Left renal cortex interstitium (tissue), 4 donors: ENCODE results near the gene ZNF747. TPM values are rescaled to one million over a fixed set of nuclear protein-coding genes. Genes with fewer than 3 reads are reported as not detected.
"Not testable (repeated sequence)": the region's sequence is repeated elsewhere in the genome, so short reads cannot be mapped to it uniquely, and the experiment has no call there.

Experiments used
- DNase-seq, 4 donors: peaks; one replicate each; pipeline ENCODE4 v3.0.0-alpha.2; 2013; ENCODE audit warnings: low read depth in 4 of 4, low spot score in 2 of 4, missing footprints in 1 of 4
- polyA plus RNA-seq, 4 donors: library from polyadenylated mRNA; unstranded; fragments of 120-200 nt; gene quantifications; one replicate each; pipeline ENCODE4 v1.2.1, GENCODE V29; 2013; ENCODE audit not compliant: insufficient read length in 4 of 4

The ZNF747 gene
- polyA plus RNA-seq, 4 donors, result 9.1 to 12.3 (median 11.3) TPM

GRCh38 chr16:30558789-30559377 lies 24.2 kb upstream of the ZNF747 start:
- DNase-seq, result no peak

- peak; percentile 81 to 96 (median 90) for DNase-seq
Observed at GRCh38 chr16:30557957-30558788, 23.5 kb upstream of the ZNF747 start, which contains the start of gene ZNF764. Gene ZNF764 (minus strand): TSS chr16:30558374. CDS start chr16:30558182, 192 bp downstream.

DNA sequence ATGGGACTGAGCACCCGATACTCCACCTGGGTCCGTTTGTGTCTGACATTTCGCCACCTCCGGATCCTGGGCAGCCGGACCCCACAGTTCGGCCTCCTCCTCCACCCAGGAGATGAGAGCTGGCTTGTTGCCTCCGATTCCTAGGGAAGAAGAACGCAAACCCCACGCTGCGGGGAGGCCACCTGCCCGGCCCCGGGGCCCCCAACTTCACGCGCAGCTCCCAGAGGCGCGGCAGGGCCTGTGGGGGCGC lies 23.0 kb upstream of the ZNF747 start:
- DNase-seq, result no peak

GRCh38 chr16:30556125-30556473 lies 21.4 kb upstream of the ZNF747 start:
- no peak for DNase-seq

- no peak for DNase-seq
Observed at GRCh38 chr16:30555315-30556124, 20.9 kb upstream of the ZNF747 start.

DNA sequence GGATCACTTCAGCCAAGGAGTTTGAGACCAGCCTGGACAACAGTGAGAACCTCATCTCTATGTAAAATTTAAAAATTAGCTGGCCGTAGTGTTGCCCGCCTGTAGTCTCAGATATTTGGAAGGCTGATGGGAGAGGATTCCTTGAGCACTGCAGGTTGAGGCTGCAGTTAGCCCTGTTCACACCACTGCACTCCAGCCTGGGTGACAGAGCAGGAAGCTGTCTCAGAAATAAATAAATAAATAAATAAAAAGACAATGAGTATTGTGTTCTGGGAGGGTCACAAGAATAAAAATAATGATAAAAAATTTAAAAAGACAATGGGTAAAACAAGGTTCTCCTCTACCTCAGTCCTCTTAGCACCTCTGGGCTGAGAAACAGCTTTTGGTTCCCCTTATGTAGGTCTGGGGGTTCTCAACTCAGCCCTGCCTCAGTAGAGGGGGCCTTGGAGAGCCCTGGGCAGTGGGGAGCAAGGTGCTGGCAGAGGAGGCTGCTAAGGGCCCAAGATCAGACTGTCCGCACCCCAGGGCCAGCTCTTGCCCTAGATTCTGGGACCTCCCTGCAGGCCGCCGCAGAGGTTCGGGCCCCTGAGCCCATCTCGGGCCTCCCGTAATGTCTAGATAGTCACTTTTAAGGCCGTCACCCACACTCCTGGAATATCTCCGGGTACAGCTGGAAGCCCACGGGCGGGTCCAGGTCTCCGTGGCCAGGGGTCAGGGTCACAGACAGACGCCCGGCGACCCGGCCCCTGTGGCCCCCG lies 20.1 kb upstream of the ZNF747 start:
- no peak for DNase-seq

- DNase-seq, result no peak
Observed at GRCh38 chr16:30553393-30553899, 18.8 kb upstream of the ZNF747 start.

GRCh38 chr16:30552956-30553355 lies 18.3 kb upstream of the ZNF747 start:
- no peak for DNase-seq

DNA sequence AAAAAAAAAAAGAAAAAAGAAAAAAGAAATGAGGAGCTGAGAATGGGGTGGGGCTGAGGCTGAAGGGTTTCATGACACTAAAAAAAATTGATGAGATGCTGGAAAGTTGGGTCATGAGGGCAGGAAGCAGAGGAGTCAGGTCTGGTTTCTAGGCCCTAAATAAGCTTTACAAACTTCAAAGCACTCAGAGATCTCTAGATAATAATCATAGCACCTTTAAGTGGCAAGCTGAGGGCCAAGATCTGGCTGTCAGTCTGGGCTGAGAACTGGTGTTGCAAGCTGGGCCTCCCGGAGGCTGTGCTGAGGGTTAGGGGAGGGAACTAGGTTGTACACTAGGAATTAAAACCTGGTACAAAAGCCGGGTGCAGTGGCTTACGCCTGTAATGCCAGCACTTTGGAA lies 17.1 kb upstream of the ZNF747 start:
- no peak for DNase-seq

- no peak for DNase-seq
Observed at GRCh38 chr16:30548416-30549253, 14.0 kb upstream of the ZNF747 start.

DNA sequence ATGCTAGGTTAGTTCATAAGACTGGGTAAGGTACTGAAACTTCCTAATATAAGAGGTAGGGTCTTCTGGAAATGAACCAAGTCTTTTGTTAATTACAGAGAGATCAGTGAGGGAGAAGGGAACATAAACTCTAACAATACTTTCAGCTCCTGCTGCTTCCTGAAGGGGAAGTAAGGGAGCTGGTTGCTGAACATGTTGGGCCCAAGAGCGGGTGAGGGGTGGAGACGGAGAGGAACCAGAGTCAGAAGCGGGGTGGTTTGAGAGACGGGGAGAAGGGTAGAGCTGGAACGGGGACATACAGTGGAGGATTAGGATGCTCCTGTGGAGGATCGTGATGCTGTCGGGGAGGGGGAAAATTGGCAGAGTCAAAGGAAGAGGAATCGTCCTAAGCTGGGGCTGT lies 11.5 kb upstream of the ZNF747 start:
- no peak for DNase-seq

DNA sequence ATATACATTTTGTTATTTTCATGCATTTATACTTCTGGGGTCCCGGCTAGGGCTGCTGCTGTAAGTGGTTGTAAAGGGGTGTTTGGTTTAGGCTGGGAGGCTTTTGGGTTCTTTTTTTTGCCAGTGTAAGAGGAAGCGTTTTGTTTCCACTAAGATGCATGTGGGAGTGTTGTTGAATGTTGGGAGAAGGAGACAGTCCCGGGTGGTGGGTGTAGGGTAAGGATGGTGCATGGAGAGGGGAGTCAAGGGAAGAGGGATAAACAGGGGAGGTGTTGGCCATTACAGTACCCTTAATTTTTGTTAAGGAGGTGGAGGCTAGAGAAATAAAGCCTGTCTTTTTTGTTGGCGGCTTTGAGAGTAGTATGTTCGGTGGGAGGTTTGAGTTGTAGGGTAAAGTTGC lies 8.4 kb upstream of the ZNF747 start:
- DNase-seq, result no peak

GRCh38 chr16:30541502-30542329 lies 7.1 kb upstream of the ZNF747 start:
- DNase-seq, result no peak

DNA sequence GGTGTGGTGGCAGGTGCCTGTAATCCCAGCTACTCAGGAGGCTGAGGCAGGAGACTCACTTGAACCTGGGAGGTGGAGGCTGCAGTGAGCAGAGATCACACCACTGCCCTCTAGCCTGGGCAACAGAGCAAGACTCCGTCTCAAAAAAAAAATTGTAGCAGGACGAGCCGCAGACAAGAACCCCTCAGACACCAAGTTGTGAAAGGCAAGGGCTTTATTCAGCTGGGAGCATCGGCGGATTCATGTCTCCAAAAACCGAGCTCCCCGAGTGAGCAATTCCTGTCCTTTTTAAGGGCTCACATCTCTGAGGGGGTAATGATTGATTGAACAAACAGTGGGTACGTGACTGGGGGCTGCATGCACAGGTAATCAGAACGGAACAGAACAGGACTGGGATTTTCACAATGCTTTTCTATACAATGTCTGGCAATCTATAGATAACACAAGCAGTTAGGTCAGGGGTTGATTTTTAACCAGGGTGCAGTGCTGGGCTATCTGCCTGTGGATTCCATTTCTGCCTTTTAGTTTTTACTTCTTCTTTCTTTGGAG lies 6.3 kb upstream of the ZNF747 start:
- not testable (repeated sequence) for DNase-seq

- DNase-seq, result not testable (repeated sequence)
Observed at GRCh38 chr16:30539986-30540526, 5.4 kb upstream of the ZNF747 start.

DNA sequence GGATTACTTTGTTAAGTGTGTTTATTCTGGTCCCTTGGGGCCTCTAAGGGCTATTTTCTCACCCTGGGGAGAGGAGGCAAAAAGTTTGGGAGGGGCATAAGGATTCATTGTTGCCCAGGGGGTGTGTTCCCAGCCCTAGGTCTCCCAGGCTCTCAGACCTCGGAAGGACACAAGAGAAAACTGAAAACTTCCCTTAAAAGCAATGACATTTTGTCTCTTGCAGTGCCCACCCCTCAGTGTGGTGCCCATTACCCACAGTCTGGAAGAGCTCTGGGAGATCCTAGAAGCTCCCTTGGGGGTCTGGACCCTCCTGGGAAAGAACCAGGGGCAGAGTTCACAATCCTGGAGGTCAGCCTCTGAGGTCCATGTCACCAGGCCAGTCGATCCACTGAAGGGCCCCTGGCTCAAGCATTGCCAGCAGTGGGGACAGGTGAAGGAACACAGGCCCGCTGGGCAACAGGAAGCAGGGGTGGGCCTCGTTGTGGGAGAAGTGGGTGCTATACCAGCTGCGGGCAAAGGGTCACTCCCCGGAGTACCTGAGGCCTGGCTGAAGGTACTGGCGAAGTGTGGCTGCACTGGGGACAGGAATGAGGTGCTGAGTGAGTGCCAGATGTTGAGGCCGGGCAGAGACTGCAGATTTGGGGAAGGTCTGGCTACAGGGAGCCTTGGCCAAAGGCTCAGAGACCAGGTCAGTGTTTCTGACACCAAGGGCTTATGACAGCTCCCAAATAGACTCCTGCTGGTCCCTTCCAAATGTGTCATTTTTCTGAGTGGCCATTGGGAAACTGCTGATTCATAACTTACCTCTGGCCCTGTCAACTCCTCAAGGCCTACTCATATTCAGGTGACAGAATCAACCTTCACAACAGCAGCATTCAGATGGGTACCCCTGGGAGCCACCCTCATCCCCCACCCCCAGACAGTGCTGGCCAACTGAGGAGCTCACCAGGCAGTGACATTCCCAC lies 4.6 kb upstream of the ZNF747 start:
- no peak for DNase-seq

GRCh38 chr16:30536391-30537024 lies 1.9 kb upstream of the ZNF747 start:
- DNase-seq, result not testable (repeated sequence)
